ENCODE data around the gene DOLPP1. TPM values are rescaled to one million over a fixed set of nuclear protein-coding genes. Genes with fewer than 3 reads are reported as not detected.
"Not testable (repeated sequence)": the region's sequence is repeated elsewhere in the genome, so short reads cannot be mapped to it uniquely, and the experiment has no call there.

DOLPP1 gene
- total RNA-seq, 2 donors from 2014 or later: 13.5 to 24.1 TPM

DNA sequence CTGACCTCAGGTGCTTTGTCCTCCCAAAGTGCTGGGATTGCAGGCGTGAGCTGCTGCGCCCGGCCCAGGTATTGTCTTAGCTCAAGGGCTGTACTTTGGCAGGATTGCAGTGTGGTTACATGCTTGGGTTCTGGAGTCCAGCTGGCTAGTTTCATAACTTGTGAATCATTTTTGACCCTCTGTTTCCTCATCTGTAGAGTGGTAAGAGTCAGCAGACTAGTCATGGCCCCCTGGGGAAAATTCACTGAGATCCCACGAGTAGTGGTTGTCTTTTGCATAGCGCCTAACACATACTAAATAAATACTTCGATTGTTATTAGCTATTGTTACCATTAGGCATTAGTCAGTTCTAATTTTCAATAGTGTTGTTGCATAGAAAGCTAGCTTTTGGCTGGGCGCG lies 44.6 kb downstream of the DOLPP1 start:
- Histone ChIP-seq H3K4me3 (no peak overlapping the region), H3K27me3 (replicated peaks; ENCODE audit: insufficient read depth) (no peaks in the 10 kb centered on the region), H3K36me3 (no peaks in the 10 kb centered on the region), H3K9me3 (no peaks in the 10 kb centered on the region), H3K27ac (no peak overlapping the region), H3K4me1 (replicated peaks) (peaks cover 7% of the 10 kb centered on the region)
- DNase-seq (ENCODE audit: low spot score): no peak
- intact Hi-C loops (cut with DNase I): no loop called here
- TF ChIP-seq, protein P1, sequence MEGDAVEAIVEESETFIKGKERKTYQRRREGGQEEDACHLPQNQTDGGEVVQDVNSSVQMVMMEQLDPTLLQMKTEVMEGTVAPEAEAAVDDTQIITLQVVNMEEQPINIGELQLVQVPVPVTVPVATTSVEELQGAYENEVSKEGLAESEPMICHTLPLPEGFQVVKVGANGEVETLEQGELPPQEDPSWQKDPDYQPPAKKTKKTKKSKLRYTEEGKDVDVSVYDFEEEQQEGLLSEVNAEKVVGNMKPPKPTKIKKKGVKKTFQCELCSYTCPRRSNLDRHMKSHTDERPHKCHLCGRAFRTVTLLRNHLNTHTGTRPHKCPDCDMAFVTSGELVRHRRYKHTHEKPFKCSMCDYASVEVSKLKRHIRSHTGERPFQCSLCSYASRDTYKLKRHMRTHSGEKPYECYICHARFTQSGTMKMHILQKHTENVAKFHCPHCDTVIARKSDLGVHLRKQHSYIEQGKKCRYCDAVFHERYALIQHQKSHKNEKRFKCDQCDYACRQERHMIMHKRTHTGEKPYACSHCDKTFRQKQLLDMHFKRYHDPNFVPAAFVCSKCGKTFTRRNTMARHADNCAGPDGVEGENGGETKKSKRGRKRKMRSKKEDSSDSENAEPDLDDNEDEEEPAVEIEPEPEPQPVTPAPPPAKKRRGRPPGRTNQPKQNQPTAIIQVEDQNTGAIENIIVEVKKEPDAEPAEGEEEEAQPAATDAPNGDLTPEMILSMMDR (IDR thresholded peaks at IDR 0.05): no peak
- no peak for TF ChIP-seq POLR2A (IDR thresholded peaks at IDR 0.05)
- no peak for TF ChIP-seq POLR2AphosphoS5 (IDR thresholded peaks at IDR 0.05)
- whole genome bisulfite sequencing: 91% methylated on average over 8 of the region's 8 CpGs

DNA sequence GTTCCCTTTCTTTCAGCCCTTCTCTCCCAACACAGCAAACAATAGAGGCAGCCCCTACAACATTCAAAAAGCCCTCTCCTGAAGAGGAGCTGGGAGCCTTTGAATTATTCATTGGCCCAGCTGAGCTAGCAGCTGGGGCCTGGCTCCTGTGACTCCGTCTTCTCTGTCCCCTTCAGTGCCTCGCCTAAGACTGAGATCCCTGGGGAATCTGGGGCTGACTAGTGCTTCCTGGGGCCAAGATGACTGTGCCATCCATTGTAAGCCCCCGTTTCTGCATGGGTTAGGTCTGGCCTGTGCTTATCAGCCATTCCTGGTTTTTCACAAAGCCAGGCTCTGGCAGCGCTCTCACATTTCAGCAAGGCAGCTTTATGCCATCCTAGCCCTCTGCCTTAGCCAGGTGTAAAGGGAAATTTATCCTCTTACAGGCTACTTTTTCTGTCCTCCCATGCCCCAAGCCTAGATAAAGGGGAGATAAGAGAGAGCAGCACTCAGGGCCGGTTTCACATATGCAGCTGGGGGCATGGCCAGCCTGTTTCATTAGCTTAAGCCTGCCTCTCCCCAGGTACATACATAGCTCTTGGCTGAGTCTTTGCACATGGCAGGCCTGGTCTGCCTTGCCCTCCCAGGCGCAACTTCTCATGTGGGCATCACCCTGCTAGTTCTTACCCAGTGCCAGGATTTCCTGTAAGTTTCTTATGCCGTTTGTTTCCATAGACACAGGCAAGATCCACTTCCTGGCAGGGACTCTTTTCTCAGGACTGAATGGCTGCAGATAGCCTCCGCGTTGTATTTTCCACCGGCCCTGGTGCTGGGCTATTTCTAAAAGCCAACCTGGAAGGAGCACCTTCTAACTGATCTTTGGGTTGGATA lies 46.1 kb downstream of the DOLPP1 start:
- Histone ChIP-seq H3K4me3 (no peak overlapping the region), H3K36me3 (no peaks in the 10 kb centered on the region), H3K27me3 (replicated peaks; ENCODE audit: insufficient read depth) (no peaks in the 10 kb centered on the region), H3K27ac (no peak overlapping the region), H3K4me1 (replicated peaks) (no peaks in the 10 kb centered on the region), H3K9me3 (no peaks in the 10 kb centered on the region)
- intact Hi-C loops (cut with DNase I): no loop called here
- WGBS: 72% methylated on average over 10 of the region's 10 CpGs
- no peak for DNase-seq (ENCODE audit: low spot score)
- TF ChIP-seq POLR2A (IDR thresholded peaks at IDR 0.05): no peak
- TF ChIP-seq, protein P1 (IDR thresholded peaks at IDR 0.05): no peak
- TF ChIP-seq POLR2AphosphoS5 (IDR thresholded peaks at IDR 0.05): no peak

DNA sequence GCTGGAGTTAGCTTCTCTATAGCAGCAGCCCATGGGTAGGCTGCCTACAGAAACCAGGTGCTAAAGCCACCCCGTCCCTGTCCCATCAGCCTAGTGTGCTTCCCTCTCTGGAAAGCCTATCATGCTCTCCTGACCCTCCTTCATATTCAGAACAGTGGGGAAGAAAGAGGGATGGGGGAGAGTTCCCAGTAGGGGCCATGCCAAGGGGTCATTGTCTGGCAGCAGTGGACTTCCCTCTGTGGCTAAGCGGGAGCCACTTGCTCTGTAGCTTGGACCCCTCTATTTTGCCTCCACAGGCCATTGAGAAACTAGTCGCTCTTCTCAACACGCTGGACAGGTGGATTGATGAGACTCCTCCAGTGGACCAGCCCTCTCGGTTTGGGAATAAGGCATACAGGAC lies 47.8 kb downstream of the DOLPP1 start:
- no peak overlapping the region for H3K27ac ChIP-seq
- TF ChIP-seq POLR2AphosphoS5 (IDR thresholded peaks at IDR 0.05): no peak
- TF ChIP-seq POLR2A (IDR thresholded peaks at IDR 0.05): no peak
- TF ChIP-seq, protein P1 (IDR thresholded peaks at IDR 0.05): no peak
- no peaks in the 10 kb centered on the region for H3K36me3 ChIP-seq
- WGBS: 96% methylated on average over 5 of the region's 5 CpGs
- H3K9me3 ChIP-seq: no peaks in the 10 kb centered on the region
- intact Hi-C loops (cut with DNase I): no loop called here
- no peak for DNase-seq (ENCODE audit: low spot score)
- no peaks in the 10 kb centered on the region for H3K4me1 ChIP-seq (replicated peaks)
- no peak overlapping the region for H3K4me3 ChIP-seq
- H3K27me3 ChIP-seq (replicated peaks; ENCODE audit: insufficient read depth): no peaks in the 10 kb centered on the region

DNA sequence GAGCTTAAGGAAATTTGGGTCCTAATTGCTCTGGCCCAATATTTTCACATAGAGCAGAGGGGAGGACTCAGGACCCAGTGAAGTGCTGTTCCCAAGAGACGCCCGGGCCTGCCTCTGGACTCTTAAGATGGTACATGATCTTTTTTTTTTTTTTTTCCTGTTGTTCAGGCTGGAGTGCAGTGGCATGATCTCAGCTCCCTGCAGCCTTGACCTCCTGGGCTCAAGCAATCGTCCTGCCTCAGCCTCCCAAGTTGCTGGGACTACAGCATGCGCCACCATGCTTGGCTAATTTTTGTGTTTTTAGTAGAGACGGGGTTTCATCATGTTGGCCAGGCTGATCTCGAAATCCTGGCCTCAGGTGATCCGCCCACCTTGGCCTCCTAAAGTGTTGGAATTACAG lies 49.4 kb downstream of the DOLPP1 start:
- intact Hi-C loops (cut with DNase I): loop anchor here (5.0 kb wide), 1 partner anchor 652 kb away; no protein-coding TSS in a partner anchor
- not testable (repeated sequence) for H3K27ac ChIP-seq; H3K27me3 ChIP-seq (replicated peaks; ENCODE audit: insufficient read depth); H3K4me3 ChIP-seq; H3K36me3 ChIP-seq; H3K9me3 ChIP-seq; DNase-seq (ENCODE audit: low spot score); H3K4me1 ChIP-seq (replicated peaks)
- WGBS: 86% methylated on average over 7 of the region's 7 CpGs

DNA sequence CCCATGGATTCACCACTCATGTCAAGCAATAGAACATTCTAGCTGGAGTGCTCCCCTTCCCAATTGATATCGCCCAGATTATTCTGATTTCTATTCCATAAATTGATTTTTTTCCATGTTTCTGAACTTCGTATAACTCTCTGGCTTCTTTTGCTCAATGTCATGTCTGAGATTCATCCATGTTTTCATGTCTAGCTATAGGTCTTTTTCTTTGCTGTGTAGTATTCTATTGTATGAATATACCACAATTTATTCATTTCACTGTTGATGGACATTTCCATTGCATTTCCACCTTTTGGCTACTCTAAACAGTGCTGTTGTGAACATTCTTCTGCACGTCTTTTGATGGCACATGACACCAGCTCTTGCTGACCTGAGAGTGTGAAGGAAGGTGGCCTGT lies 49.9 kb downstream of the DOLPP1 start:
- Histone ChIP-seq H3K4me3 (no peak overlapping the region), H3K9me3 (no peaks in the 10 kb centered on the region), H3K27me3 (replicated peaks; ENCODE audit: insufficient read depth) (no peaks in the 10 kb centered on the region), H3K27ac (no peak overlapping the region), H3K36me3 (no peaks in the 10 kb centered on the region), H3K4me1 (replicated peaks) (no peaks in the 10 kb centered on the region)
- DNase-seq (ENCODE audit: low spot score): no peak
- intact Hi-C loops (cut with DNase I): loop anchor here (5.0 kb wide), 1 partner anchor 652 kb away; no protein-coding TSS in a partner anchor
- WGBS: 64% methylated on average over 3 of the region's 3 CpGs
- TF ChIP-seq POLR2A (IDR thresholded peaks at IDR 0.05) (no peak), POLR2AphosphoS5 (IDR thresholded peaks at IDR 0.05) (no peak)
- TF ChIP-seq, protein P1 (IDR thresholded peaks at IDR 0.05): no peak
